Epithelial cell of proximal tubule (primary cell): ENCODE results near the gene FGD6. TPM values are rescaled to one million over a fixed set of nuclear protein-coding genes. Genes with fewer than 3 reads are reported as not detected.
A peak's percentile ranks its signal among the peaks of the same experiment; 100 is the strongest.

ENCODE experiments used
- DNase-seq: peaks from one replicate; pipeline ENCODE4 v3.0.0-alpha.2; 2011; ENCODE audit warnings: low read depth
- H3K4me3 ChIP-seq: 2 replicates; pipeline ENCODE4 v1.5.1; 2011; ENCODE audit warnings: low read depth, mild to moderate bottlenecking, low read length
- total RNA-seq: library from RNA; depleted of rRNA; stranded (reverse); fragments of >200 nt; gene quantifications from 2 replicates; pipeline ENCODE4 v1.2.3, GENCODE V29; 2015
- TF ChIP-seq, protein P1 (sequence below): conservative IDR thresholded peaks from 2 replicates; pipeline ENCODE4 v1.5.1; 2012; ENCODE audit warnings: low read depth, mild to moderate bottlenecking, low read length

Gene FGD6
- total RNA-seq, 1 donor from 2014 or later: 32.2 TPM

DNA sequence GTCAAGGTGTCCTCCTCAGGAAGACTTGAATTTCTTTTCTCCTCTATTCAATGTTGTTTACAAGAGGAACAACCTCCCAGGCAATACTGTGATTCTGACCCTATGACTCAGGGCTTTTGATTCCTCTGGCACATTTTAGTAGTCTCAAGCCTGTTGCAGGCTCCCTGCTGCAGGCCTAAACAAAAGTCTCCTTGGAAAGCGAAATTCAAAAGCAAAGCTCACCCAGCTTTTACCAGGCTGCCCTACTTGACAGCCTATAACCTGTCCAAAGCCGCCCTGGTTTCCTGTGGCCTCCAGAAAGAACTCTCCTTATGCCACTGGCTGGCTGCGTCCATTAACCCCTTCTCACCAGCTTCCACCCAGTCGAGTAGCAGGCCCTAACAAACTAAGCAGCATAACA is 11.6 kb downstream of the FGD6 start:
- TF ChIP-seq, protein P1, sequence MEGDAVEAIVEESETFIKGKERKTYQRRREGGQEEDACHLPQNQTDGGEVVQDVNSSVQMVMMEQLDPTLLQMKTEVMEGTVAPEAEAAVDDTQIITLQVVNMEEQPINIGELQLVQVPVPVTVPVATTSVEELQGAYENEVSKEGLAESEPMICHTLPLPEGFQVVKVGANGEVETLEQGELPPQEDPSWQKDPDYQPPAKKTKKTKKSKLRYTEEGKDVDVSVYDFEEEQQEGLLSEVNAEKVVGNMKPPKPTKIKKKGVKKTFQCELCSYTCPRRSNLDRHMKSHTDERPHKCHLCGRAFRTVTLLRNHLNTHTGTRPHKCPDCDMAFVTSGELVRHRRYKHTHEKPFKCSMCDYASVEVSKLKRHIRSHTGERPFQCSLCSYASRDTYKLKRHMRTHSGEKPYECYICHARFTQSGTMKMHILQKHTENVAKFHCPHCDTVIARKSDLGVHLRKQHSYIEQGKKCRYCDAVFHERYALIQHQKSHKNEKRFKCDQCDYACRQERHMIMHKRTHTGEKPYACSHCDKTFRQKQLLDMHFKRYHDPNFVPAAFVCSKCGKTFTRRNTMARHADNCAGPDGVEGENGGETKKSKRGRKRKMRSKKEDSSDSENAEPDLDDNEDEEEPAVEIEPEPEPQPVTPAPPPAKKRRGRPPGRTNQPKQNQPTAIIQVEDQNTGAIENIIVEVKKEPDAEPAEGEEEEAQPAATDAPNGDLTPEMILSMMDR: no peak
- H3K4me3 ChIP-seq: no peak overlapping the region
- DNase-seq: peak; percentile 53

DNA sequence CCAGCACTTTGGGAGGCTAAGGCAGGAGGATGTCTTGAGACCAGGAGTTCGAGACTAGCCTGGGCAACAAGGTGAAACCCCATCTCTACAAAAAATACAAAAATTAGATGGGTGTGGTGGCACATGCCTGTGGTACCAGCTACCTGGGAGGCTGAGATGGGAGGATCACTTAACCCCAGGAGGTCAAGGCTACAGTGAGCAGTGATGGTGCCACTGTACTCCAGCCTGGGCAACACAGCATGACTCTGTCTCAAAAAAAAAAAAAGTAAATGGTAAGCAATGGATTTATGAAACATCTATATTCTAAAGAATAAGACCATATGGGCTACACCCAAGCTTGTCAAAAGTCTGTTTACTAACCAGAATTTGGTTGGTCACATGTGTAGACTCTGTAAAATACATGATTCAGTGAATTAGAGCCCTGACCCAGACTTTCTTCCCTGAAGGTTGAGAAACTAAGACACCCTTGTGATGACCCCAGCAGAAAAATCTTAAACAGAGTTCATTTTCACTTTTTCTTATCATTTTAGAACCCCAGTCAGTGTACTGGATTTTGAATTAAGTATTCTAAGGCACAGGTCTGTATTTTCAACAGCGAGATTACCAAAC is 12.1 kb downstream of the FGD6 start:
- DNase-seq: no peak
- H3K4me3 ChIP-seq: no peak overlapping the region
- TF ChIP-seq, protein P1: no peak

DNA sequence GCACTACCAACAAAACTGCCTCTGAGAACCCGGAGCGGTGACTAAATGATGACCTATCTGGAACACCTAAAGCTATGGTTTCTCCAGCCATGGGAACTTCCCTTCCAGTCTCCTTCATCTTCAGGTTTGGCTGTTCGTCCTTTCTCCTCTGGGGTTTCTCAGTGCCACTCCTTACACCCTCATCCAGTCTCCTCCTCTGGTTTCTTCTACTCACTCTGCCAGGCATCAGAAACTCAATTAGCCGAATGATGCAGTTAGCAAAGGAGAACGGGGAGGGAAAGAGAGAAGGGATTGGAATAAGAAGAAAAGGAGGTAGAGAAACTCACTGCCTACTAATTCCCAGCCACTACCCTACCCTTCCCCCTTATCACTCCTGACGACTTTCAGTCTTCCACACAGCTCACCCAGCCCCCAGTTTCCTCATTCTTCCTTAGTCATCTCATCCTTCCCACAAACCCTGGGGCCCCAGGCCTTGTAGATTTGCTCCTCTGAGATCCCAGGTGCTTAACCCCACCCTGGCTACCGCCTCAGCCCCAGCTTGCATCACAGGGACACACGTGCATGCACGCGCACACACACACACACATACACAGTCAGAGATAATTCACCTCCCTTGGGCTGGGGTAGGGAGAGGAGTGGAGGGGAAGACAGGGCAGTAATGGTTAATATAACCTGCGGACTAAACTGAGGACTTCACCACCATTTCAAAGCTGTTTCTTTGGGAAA is 13.0 kb downstream of the FGD6 start:
- peak; percentile 92 for DNase-seq
- peak overlapping the region; percentile 17 for H3K4me3 ChIP-seq
- TF ChIP-seq, protein P1: no peak

DNA sequence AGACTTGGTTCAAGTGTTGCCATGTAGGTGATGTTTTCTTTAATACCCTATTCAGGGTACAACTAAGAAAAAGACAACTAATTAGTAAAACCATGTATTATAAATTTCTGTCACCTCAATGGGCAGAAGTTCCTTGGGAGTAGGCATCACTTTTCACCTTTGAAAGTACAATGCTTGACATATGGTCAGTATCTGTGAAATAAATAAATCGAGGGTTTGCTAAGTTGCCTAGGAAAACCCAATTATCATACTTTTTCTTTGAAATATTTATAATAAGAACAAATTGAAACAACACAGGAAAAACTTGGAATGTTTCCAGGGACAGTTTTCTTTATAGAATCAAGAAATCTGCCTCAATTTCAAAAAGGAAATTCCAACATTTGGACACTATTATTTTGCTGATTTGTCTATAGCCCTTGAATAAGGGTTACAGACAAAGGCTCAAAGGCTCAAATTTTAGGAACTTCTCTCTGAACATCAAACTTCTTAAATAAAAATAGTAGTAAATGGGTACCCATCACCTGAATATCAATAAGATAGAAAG is 13.7 kb downstream of the FGD6 start:
- no peak for DNase-seq
- H3K4me3 ChIP-seq: no peak overlapping the region
- TF ChIP-seq, protein P1: no peak

DNA sequence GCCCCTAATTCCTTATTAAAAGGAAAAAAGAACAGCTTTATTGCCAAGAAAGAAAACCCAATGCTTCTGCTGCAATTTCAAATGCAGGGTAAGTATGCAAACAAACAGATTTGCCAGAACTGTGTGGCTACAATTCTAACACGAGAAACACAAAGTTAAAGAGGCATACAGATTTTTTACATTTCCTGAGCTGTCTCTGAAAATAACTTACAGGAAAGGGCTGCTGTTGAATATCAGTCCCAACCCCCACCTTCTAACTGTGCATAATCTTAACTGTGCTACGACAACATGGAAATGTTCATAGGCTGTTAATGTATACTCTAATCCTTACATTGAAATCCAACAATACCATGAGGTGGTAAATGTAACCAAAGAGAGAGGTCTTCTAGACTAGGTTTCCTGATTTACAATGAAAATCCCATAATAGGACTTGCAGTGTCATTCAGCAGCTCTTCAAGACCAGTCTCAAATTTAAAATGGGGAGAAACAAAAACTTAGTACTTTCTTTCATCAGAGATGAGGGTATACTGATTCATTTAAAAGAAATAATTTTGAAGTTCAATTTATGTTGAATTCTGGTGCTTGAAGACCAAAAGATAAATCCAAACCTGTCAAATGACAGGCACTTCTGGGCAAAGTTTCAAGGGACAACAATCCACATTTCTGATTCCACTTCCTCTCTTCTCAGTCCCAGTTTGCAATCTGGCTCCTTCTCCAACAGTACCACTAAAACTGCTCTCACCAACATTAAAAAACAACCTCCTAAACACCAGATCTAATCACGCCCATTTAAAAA is 14.4 kb downstream of the FGD6 start:
- H3K4me3 ChIP-seq: no peak overlapping the region
- DNase-seq: no peak
- TF ChIP-seq, protein P1: no peak

DNA sequence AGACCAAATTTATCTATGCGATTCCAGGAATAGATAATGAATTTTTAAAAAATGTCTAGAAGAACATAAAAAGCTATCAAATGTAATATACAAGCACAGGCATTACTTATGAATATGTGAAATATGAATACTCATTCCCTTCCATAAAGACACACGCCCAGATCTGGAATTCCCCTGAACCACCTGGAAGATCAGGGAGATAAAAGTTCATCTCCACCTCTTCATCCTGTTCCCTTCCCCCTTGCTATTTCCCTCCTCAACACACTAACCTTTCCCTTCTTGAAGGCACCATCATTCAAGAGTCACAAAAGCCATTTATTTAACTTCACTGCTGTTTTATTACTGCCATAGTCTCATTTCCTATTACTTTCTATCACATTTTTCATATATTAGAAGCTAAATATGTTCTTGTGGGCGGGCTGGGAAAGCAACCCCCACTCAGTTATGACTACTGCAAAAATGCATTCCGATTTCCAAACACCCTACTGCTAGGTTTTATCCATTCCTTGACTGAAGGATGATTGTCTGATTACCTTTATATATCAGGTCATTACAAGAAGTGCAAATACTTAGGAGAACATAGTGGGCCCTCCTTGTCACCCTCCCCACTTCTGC is 16.1 kb downstream of the FGD6 start:
- TF ChIP-seq, protein P1: no peak
- H3K4me3 ChIP-seq: no peak overlapping the region
- no peak for DNase-seq
